UCSD-AML1 (cell line): ENCODE measurements around the gene PTPRK.

ENCODE experiments used
- DNase-seq: peaks from one replicate; lab custom pipeline; 2025; ENCODE audit not compliant: unreplicated experiment; lab: John Stamatoyannopoulos, UW

Gene PTPRK

DNA sequence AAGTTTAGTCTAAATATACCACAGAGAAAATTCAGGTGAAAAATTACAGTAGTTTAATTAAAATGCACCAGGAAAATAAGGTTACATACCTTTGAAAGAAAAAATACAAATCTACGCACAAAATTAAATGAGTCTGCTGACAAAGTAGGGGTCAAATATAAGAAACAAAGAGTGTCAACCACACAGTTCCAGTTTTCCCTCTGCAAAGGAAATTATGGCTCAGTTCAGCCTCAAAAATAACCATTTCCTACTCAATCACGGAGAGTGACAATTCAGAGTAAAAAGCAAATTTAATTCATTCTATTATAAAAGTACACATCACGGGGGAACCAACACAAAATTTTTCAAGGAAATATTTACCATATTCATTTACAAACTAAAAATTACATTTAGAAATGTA lies 124.8 kb downstream of the PTPRK start:
- no peak for DNase-seq

- no peak for DNase-seq
Measured at GRCh38 chr6:128395188-128395587, 125.2 kb downstream of the PTPRK start.

DNA sequence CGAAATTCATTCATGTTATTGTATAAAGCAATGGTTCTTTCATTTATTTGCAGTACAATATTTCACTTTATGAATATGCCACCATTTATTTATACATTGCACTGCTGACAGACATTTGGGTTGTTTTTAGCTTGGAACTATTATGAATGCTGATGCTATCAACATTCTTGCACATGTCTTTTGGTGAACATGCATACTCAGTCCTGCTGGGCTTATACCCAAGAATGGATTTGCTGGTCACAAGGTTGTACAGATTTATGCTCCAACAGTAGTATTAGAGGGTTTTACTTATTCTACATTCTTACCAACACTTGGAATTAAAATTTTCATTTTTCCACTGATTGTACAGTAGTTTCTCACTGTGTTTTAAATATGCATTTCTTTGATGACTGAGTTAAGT lies 126.2 kb downstream of the PTPRK start:
- no peak for DNase-seq

- no peak for DNase-seq
Measured at GRCh38 chr6:128389820-128390534, 130.4 kb downstream of the PTPRK start.

DNA sequence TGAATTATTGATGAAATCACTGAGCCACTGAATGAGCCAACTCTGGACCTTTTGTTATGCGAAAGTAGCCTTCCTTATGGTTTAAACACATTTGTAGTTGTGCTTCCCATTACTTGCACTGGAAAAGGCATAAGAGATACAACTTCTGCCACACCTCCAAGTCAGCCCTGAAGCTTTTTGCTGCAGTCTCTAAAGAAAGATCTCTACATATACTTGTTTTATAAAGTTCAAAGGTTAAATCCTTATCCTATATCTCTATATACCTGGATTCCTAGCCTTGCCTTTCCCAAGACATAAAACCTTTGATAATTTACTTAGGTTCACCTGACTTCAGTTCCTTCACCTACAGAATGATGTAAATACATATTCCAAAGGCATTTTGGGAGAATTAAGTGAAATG lies 132.0 kb downstream of the PTPRK start:
- no peak for DNase-seq

DNA sequence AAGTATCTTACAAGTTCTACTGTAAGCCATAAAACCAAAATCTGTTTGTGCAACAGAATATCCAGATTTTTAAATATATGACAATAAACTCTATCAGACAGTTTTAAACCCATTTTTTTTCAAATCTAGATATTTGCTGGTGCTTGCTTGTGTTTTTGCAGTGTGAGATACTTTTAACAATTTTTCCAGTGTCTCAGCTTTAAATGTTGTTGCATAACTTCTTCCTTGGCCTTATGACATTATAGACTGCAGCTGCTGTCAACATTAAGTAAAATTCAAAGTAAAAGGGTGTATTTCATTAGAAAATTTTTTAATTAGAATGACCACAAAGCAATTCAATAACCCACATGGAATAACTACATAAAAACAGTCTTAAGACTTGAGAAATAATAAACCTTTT lies 139.5 kb downstream of the PTPRK start:
- DNase-seq, result no peak

DNA sequence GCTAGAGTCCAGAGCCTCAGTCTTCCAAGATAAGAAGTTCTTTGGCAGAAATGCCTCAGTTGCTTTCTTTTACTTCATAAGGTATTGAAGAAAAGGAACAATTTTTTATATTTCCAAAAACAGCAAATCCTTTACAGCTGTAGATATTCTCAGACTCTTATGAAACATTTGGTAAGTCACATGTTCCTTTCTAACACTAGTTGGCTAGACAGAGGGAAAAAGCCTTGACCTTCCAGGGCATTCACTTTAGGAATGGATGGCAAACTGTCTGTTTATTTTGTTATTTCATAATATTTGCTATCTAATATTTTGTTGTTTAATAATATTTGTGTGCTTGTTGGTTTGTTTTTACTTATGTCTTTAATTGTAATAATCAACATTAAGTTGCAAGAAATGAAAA lies 140.8 kb downstream of the PTPRK start:
- no peak for DNase-seq

- no peak for DNase-seq
Measured at GRCh38 chr6:128376952-128377503, 143.4 kb downstream of the PTPRK start.

DNA sequence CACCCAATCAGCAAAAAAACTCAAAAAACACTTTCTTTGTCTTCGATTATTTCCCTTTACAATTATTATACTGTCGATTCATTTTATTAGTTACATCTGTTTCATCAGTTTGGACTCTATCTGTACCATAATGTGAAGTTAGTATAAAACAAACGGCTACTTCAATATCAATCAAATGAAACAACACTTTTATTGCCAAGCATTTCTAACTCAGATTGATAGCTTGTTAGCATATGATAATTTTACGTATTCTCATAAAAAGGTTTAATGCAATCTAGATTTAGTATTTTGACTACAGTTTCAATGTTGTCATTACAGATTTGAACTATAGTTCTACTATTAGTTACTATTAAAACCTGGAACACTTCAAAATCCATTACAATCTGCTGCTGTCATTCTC lies 149.3 kb downstream of the PTPRK start:
- DNase-seq, result no peak

GRCh38 chr6:128370072-128370471 lies 150.3 kb downstream of the PTPRK start:
- no peak for DNase-seq

GRCh38 chr6:128368213-128368944 lies 152.0 kb downstream of the PTPRK start:
- DNase-seq, result no peak

DNA sequence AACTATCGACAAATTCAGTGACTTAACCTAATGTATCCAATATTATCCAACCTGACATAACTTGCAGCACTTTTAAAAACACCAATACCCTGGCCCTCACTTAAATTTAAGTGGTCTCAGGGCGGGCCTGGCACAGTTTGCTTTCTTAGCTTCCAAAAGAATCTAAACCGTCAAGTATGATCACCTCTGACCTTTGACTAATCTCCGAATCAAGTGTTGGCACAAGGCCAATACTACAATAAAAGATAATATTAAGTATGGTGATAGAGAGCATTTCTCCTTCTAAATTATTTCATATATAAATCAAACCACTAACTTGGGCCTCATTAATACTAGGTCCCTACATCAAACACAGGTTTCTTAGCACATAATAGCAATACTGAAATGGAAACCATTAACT lies 153.0 kb downstream of the PTPRK start:
- DNase-seq, result no peak

DNA sequence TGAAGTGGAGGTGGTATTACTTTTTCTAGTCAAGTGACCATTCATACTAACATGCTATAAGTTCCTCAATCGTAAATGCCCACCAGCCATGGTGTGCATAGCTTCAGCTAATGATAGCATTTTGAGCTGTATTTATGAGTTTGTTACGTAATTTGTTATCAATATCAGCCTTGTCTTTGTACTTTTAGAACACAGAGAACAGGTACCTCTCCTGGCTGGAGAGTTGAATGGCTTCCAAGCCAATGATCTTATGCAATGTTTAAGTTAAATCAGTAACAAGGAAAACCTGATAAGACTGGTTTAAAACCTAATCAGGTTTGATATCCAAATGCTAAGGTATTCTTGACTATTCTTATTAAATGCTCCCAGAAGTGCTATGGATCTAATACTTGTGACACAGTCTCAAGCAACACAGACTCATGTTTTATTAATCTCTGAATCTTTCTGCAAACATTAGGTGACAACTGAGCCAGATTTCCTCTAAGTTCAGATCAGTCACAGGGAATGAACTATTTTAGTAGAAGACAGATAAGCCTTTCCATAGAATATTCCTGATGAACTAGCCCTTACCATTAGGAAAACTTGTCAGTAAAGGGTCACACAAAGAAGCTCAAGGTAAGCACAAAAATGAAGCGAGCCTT lies 154.8 kb downstream of the PTPRK start:
- DNase-seq, result no peak

DNA sequence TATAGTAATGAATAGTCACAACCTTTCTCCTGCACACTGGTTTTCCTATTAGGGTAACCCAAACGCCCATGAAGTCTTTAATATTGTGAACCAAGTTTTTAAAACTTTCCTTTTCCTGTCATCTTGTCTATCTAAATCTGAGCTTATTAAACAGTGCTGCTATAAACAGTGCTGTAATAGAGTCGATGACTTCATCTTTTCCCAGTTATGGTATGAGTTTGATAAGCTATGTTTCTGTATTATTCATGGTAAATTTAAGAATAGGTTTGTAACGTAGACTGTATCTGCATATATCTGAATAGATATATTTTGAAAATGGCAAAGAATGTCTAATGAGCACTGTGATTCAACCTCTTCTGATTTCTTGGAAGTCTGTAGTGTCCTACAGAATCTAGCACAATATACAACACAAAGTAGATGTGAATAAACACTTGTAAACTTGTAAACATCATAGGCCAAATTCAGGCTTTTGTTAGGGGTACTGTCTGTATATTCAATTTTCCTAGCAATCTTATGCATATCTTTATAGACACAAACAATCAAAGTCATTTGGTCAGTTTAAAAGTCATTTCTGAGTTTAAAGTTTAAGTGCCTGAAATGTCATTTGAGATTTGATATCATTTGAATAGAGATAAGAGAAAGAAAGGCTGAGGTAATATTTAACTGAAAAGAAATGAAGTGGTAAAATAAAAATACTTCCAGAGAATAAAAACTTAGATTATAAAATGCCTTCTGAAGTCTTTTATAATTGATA lies 155.5 kb downstream of the PTPRK start:
- DNase-seq, result no peak

GRCh38 chr6:128363020-128363813 lies 157.2 kb downstream of the PTPRK start:
- DNase-seq, result no peak

GRCh38 chr6:128361378-128361777 lies 159.0 kb downstream of the PTPRK start:
- no peak for DNase-seq

DNA sequence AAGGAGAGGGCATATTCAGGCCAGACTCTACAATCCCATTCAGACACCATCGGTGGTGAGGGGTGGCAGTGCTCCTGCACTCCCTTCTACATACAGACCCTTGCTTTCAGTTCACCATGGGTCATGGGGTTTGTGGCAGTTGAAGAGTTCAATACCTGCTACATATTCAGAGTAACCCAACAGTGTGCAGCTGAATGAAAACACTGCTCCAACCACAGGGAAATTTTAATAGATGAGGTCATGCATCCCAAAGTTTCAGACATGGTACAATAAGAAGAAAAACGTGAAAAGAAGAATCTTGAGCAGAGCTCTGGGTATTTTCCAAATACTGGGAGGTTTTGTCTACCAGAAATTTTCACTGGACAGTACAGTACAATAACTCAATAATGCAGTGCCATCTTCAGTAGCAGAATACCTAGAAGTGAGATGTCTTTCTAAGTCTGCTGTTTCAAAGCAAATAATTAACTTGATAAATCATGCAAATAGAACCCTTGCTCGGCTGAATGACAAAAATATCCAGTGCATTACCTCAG lies 162.1 kb downstream of the PTPRK start:
- no peak for DNase-seq

DNA sequence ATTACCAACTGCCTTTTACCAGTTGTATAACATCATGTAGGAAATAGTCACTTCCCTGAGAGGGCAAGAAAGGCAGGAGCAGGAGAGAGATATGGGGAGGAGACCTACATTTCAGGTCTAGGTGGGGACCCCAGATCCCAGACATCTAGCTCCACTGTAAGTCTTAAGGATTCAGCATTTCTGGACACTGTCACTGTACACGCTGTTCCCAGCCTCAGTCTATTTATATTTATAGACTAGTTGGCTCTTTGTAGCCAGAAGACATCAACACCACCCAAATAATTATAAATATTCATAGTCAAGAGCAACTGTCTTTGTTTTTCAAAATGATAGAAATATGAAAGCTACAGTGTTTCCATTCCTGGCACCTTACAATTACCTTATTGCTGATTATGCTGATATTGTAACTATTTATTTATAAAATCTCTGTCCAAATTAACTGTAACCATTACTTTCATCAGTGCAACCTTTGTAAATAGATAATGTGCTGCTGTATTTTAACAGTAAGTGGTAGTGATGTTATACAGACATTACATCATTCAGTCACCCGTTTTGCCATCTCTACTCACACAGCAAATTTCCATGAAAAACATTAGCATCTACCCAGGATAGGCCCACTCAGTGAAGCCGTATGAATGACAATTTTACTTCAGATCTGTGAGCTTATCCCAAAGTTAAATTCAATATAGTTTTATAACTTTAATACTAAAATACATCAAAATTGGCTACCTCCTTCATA lies 162.8 kb downstream of the PTPRK start:
- no peak for DNase-seq

- DNase-seq, result no peak
Measured at GRCh38 chr6:128352366-128352765, 168.0 kb downstream of the PTPRK start.

- DNase-seq, result no peak
Measured at GRCh38 chr6:128351255-128351514, 169.2 kb downstream of the PTPRK start.
